SK-N-SH treated with all-trans-retinoic acid at 6 μM for 48 hours (cell line): ENCODE measurements around the gene UBQLN4.

Source experiments
- ATAC-seq: fragments of 200-7000 bp; cut with Tn5 transposase; 3 replicates; pipeline ENCODE4 v1.9.1; 2020; ENCODE audit warnings: mild to moderate bottlenecking, moderate library complexity
- ARNTL ChIP-seq: fragments of 450-650 bp; formaldehyde crosslinking; IDR thresholded peaks from 2 replicates; pipeline ENCODE4 v1.5.0; 2020; ENCODE audit warnings: low read depth, mild to moderate bottlenecking, moderate library complexity, borderline replicate concordance
- BACH2 ChIP-seq: fragments of 250-450 bp; sonication (Bioruptor Pico); IDR thresholded peaks from 2 replicates; pipeline ENCODE4 v1.9.0; 2021; ENCODE audit warnings: mild to moderate bottlenecking, borderline replicate concordance
- CREB5 ChIP-seq: fragments of 250-450 bp; sonication (Bioruptor Pico); IDR thresholded peaks from 2 replicates; pipeline ENCODE4 v1.5.1; 2020; ENCODE audit warnings: low read depth, mild to moderate bottlenecking, moderate library complexity
- CSDC2 ChIP-seq: fragments of 250-450 bp; sonication (Bioruptor Pico); IDR thresholded peaks from 2 replicates; pipeline ENCODE4 v1.5.0; 2020; ENCODE audit warnings: mild to moderate bottlenecking, moderate library complexity
- ESRRG ChIP-seq: fragments of 250-450 bp; sonication (Bioruptor Pico); IDR thresholded peaks from 2 replicates; pipeline ENCODE4 v1.6.1; 2021; ENCODE audit warnings: mild to moderate bottlenecking
- GLIS3 ChIP-seq: fragments of 250-450 bp; sonication (Bioruptor Pico); IDR thresholded peaks from 2 replicates; pipeline ENCODE4 v1.5.0; 2020; ENCODE audit warnings: mild to moderate bottlenecking, moderate library complexity
- ISL1 ChIP-seq: fragments of 250-450 bp; sonication (Bioruptor Pico); IDR thresholded peaks from 2 replicates; pipeline ENCODE4 v2.1.2; 2022; ENCODE audit warnings: mild to moderate bottlenecking, moderate library complexity
- OSR1 ChIP-seq: fragments of 250-450 bp; sonication (Bioruptor Pico); IDR thresholded peaks from 2 replicates; pipeline ENCODE4 v1.8.0; 2022; ENCODE audit warnings: moderate library complexity, mild to moderate bottlenecking, inconsistent platforms
- PPARA ChIP-seq: fragments of 250-450 bp; sonication (Bioruptor Pico); IDR thresholded peaks from 2 replicates; pipeline ENCODE4 v1.5.0; 2020; ENCODE audit warnings: mild to moderate bottlenecking, borderline replicate concordance
- RARB ChIP-seq: fragments of 250-450 bp; sonication (Bioruptor Pico); IDR thresholded peaks from 2 replicates; pipeline ENCODE4 v1.8.0; 2021; ENCODE audit warnings: mild to moderate bottlenecking, moderate library complexity
- SNAI2 ChIP-seq: fragments of 250-450 bp; sonication (Bioruptor Pico); IDR thresholded peaks from 2 replicates; pipeline ENCODE4 v1.5.0; 2020; ENCODE audit warnings: mild to moderate bottlenecking, moderate library complexity
- TCF4 ChIP-seq: fragments of 250-450 bp; sonication (Bioruptor Pico); IDR thresholded peaks from 2 replicates; pipeline ENCODE4 v1.8.0; 2021; ENCODE audit warnings: mild to moderate bottlenecking, moderate library complexity, borderline replicate concordance
- TOX ChIP-seq: fragments of 250-450 bp; sonication (Bioruptor Pico); IDR thresholded peaks from 2 replicates; pipeline ENCODE4 v1.8.0; 2021; ENCODE audit warnings: mild to moderate bottlenecking, moderate library complexity, borderline replicate concordance
- ZC3H10 ChIP-seq: fragments of 250-450 bp; sonication (Bioruptor Pico); IDR thresholded peaks from 2 replicates; pipeline ENCODE4 v1.5.1; 2021; ENCODE audit warnings: mild to moderate bottlenecking, moderate library complexity
- ZFP3 ChIP-seq: fragments of 250-450 bp; sonication (Bioruptor Pico); IDR thresholded peaks from 2 replicates; pipeline ENCODE4 v1.5.0; 2020; ENCODE audit warnings: mild to moderate bottlenecking, moderate library complexity
- ZFP30 ChIP-seq: fragments of 450-650 bp; formaldehyde crosslinking; IDR thresholded peaks from 2 replicates; pipeline ENCODE4 v1.5.0; 2022; ENCODE audit warnings: mild to moderate bottlenecking, moderate library complexity
- ZNF565 ChIP-seq: fragments of 450-650 bp; formaldehyde crosslinking; conservative IDR thresholded peaks from 2 replicates; pipeline ENCODE4 v1.5.0; 2020; ENCODE audit warnings: low read depth, mild to moderate bottlenecking, moderate library complexity
- ZNF70 ChIP-seq: fragments of 450-650 bp; formaldehyde crosslinking; IDR thresholded peaks from 2 replicates; pipeline ENCODE4 v1.5.0; 2020; ENCODE audit warnings: mild to moderate bottlenecking, moderate library complexity
- ZNF8 ChIP-seq: fragments of 450-650 bp; formaldehyde crosslinking; IDR thresholded peaks from 2 replicates; pipeline ENCODE4 v1.5.0; 2020; ENCODE audit warnings: mild to moderate bottlenecking, moderate library complexity
- TF ChIP-seq, protein P1 (sequence below): fragments of 250-450 bp; sonication (Bioruptor Pico); IDR thresholded peaks from 2 replicates; pipeline ENCODE4 v1.5.0; 2020; ENCODE audit warnings: mild to moderate bottlenecking, moderate library complexity
- TF ChIP-seq, protein P2 (sequence below): fragments of 250-450 bp; sonication (Bioruptor Pico); IDR thresholded peaks from 2 replicates; pipeline ENCODE4 v1.5.1; 2021; ENCODE audit warnings: mild to moderate bottlenecking, moderate library complexity

The UBQLN4 gene

GRCh38 chr1:155996166-155996565, 57.4 kb downstream of the UBQLN4 start:
- TF ChIP-seq ZC3H10 (CRISPR knock-in tag), result no peak
- no peak for TF ChIP-seq BACH2 (CRISPR knock-in tag)
- TF ChIP-seq ISL1 (CRISPR knock-in tag), result no peak
- TF ChIP-seq RARB (CRISPR knock-in tag), result no peak
- TF ChIP-seq ZFP3 (CRISPR knock-in tag), result no peak
- no peak for TF ChIP-seq CSDC2 (CRISPR knock-in tag)
- TF ChIP-seq PPARA (CRISPR knock-in tag), result no peak
- TF ChIP-seq ZNF8 (CRISPR knock-in tag), result no peak
- no peak for TF ChIP-seq ARNTL (CRISPR knock-in tag)
- TF ChIP-seq TOX (CRISPR knock-in tag), result no peak
- no peak for TF ChIP-seq ZNF70
- TF ChIP-seq OSR1 (CRISPR knock-in tag), result no peak
- TF ChIP-seq, protein P1, sequence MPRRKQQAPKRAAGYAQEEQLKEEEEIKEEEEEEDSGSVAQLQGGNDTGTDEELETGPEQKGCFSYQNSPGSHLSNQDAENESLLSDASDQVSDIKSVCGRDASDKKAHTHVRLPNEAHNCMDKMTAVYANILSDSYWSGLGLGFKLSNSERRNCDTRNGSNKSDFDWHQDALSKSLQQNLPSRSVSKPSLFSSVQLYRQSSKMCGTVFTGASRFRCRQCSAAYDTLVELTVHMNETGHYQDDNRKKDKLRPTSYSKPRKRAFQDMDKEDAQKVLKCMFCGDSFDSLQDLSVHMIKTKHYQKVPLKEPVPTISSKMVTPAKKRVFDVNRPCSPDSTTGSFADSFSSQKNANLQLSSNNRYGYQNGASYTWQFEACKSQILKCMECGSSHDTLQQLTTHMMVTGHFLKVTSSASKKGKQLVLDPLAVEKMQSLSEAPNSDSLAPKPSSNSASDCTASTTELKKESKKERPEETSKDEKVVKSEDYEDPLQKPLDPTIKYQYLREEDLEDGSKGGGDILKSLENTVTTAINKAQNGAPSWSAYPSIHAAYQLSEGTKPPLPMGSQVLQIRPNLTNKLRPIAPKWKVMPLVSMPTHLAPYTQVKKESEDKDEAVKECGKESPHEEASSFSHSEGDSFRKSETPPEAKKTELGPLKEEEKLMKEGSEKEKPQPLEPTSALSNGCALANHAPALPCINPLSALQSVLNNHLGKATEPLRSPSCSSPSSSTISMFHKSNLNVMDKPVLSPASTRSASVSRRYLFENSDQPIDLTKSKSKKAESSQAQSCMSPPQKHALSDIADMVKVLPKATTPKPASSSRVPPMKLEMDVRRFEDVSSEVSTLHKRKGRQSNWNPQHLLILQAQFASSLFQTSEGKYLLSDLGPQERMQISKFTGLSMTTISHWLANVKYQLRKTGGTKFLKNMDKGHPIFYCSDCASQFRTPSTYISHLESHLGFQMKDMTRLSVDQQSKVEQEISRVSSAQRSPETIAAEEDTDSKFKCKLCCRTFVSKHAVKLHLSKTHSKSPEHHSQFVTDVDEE, result no peak
- no peak for TF ChIP-seq CREB5
- TF ChIP-seq ZFP30 (CRISPR knock-in tag), result no peak
- TF ChIP-seq GLIS3 (CRISPR knock-in tag), result no peak
- TF ChIP-seq TCF4 (CRISPR knock-in tag), result no peak
- no peak; the same call in 2 of the 3 replicates for ATAC-seq

DNA sequence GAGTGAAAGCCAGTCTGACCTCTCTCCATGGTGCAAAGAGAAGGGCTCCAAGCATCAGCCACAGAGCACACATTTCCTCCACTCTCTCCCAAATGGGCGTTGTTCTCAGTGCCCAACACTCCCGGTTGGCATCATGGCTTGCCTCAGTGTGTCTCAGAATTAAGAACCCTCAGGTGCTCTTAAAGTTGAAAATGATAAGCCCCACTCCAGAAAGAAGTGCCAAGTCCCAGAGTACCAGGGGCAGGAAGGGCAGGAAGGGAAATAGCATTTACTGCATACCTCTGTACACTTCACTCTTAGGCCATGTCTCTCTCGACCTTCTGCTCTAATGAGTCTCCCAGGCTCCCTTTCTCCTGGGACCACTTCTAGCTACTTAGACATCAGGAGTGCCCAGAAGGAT, 60.0 kb downstream of the UBQLN4 start:
- TF ChIP-seq PPARA (CRISPR knock-in tag) (no peak), ISL1 (CRISPR knock-in tag) (no peak), ESRRG (CRISPR knock-in tag) (no peak), ZNF8 (CRISPR knock-in tag) (no peak), ZFP3 (CRISPR knock-in tag) (no peak), RARB (CRISPR knock-in tag) (no peak), OSR1 (CRISPR knock-in tag) (no peak), TCF4 (CRISPR knock-in tag) (no peak), GLIS3 (CRISPR knock-in tag) (no peak), TOX (CRISPR knock-in tag) (no peak), BACH2 (CRISPR knock-in tag) (no peak), ZNF70 (no peak), ARNTL (CRISPR knock-in tag) (no peak), ZC3H10 (CRISPR knock-in tag) (no peak)
- TF ChIP-seq, protein P1, result no peak
- TF ChIP-seq, all 23 proteins: peak for 0
- ATAC-seq, result no peak

- no peak for TF ChIP-seq SNAI2
- no peak for TF ChIP-seq ISL1 (CRISPR knock-in tag)
- ATAC-seq, result no peak
These were observed 63.4 kb downstream of the UBQLN4 start for GRCh38 chr1:155990005-155990739.

- ATAC-seq, result peak; percentile 97
- TF ChIP-seq, protein P2, sequence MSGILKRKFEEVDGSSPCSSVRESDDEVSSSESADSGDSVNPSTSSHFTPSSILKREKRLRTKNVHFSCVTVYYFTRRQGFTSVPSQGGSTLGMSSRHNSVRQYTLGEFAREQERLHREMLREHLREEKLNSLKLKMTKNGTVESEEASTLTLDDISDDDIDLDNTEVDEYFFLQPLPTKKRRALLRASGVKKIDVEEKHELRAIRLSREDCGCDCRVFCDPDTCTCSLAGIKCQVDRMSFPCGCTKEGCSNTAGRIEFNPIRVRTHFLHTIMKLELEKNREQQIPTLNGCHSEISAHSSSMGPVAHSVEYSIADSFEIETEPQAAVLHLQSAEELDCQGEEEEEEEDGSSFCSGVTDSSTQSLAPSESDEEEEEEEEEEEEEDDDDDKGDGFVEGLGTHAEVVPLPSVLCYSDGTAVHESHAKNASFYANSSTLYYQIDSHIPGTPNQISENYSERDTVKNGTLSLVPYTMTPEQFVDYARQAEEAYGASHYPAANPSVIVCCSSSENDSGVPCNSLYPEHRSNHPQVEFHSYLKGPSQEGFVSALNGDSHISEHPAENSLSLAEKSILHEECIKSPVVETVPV (CRISPR knock-in tag), result no peak
- no peak for TF ChIP-seq GLIS3 (CRISPR knock-in tag)
- no peak for TF ChIP-seq BACH2 (CRISPR knock-in tag)
- TF ChIP-seq CSDC2 (CRISPR knock-in tag), result no peak
- no peak for TF ChIP-seq CREB5
- TF ChIP-seq ZNF565 (CRISPR knock-in tag), result no peak
- no peak for TF ChIP-seq OSR1 (CRISPR knock-in tag)
- no peak for TF ChIP-seq ZNF8 (CRISPR knock-in tag)
These were observed 64.2 kb downstream of the UBQLN4 start for GRCh38 chr1:155989242-155990004.
